ENCODE measurements around the gene PATZ1.

Gene PATZ1

GRCh38 chr22:31278626-31279326 is 67.4 kb downstream of the PATZ1 start:
- DNase-seq, result peak; percentile 67

DNA sequence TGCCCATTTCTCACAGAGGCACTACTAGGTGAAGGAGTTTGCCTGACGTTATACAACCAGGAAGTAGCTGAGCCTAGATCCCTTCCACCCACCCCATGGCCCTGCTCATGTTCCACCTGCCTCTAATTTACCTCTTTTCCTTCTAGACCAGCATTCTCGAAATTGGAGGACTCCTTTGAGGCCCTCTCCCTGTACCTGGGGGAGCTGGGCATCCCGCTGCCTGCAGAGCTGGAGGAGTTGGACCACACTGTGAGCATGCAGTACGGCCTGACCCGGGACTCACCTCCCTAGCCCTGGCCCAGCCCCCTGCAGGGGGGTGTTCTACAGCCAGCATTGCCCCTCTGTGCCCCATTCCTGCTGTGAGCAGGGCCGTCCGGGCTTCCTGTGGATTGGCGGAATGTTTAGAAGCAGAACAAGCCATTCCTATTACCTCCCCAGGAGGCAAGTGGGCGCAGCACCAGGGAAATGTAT is 68.0 kb downstream of the PATZ1 start:
- peak; percentile 61 for DNase-seq

- peak; percentile 62 for DNase-seq
These were observed 68.4 kb downstream of the PATZ1 start for GRCh38 chr22:31277741-31278140.

DNA sequence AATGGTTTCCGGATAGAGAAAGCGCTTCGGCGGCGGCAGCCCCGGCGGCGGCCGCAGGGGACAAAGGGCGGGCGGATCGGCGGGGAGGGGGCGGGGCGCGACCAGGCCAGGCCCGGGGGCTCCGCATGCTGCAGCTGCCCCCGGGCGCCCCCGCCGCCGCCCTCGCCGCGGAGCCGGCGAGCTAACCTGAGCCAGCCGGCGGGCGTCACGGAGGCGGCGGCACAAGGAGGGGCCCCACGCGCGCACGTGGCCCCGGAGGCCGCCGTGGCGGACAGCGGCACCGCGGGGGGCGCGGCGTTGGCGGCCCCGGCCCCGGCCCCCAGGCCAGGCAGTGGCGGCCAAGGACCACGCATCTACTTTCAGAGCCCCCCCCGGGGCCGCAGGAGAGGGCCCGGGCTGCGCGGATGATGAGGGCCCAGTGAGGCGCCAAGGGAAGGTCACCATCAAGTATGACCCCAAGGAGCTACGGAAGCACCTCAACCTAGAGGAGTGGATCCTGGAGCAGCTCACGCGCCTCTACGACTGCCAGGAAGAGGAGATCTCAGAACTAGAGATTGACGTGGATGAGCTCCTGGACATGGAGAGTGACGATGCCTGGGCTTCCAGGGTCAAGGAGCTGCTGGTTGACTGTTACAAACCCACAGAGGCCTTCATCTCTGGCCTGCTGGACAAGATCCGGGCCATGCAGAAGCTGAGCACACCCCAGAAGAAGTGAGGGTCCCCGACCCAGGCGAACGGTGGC is 69.5 kb downstream of the PATZ1 start:
- peak; percentile 47 for DNase-seq

Measured in activated effector memory CD4-positive, alpha-beta T cell treated with anti-CD3 and anti-CD28 coated beads, Interleukin-2, amount 50 U/mL, for 16 hours (primary cell).